ENCODE data around the gene ST6GAL1. TPM values are rescaled to one million over a fixed set of nuclear protein-coding genes. Genes with fewer than 3 reads are reported as not detected.

The ST6GAL1 gene
- total and polyA plus RNA-seq, 2 of the 8 experiments (the other 6 are each of a cell fraction or from before 2014, with no cell fraction given) = 62.8 to 80.9 TPM

GRCh38 chr3:186965141-186965879 is 35.0 kb downstream of the ST6GAL1 start:
- DNase-seq (ENCODE audit: low read depth in 1 of 2, low spot score in 2 of 2) (no peak), FAIRE-seq (peak; percentile 7)
- H3K4me2 ChIP-seq (ENCODE audit: insufficient read depth in 1 of 2, low read depth in 2 of 2, low read length in 2 of 2) = peak overlapping the region; percentile 25 to 51; a peak in 3 of 4 replicates

More at GRCh38 chr3:186965141-186965879, 35.0 kb downstream of the ST6GAL1 start:
- no peak overlapping the region for H2BK120ac ChIP-seq (replicated peaks; ENCODE audit: low read depth, low read length)
- H3K9me3 ChIP-seq (ENCODE audit: insufficient read depth in 2 of 2, low read depth in 1 of 2, low read length in 1 of 2) = no peaks in the 10 kb centered on the region
- H4K20me1 ChIP-seq (replicated peaks in 1 of 2; ENCODE audit: control insufficient read depth in 1 of 2, insufficient read depth in 2 of 2, low read length in 2 of 2) = peaks cover 0 to 2% of the 10 kb centered on the region in 2 experiments
- peaks cover 0 to 40% (median 5%) of the 10 kb centered on the region in 4 experiments; a peak in 5 of 8 replicates for H3K36me3 ChIP-seq (ENCODE audit: control insufficient read depth in 2 of 4, insufficient read depth in 4 of 4, low read length in 3 of 4)
- no peaks in the 10 kb centered on the region for H3K27me3 ChIP-seq (replicated peaks in 1 of 4; ENCODE audit: control insufficient read depth in 3 of 4, extremely low read depth in 1 of 4, insufficient read depth in 3 of 4, low read length in 3 of 4)
- H3K27ac ChIP-seq (ENCODE audit: low read depth, low read length) = peak overlapping the region; percentile 64
- no peak overlapping the region for H3K23ac ChIP-seq (ENCODE audit: insufficient read length)
- no peak overlapping the region for H4K8ac ChIP-seq (ENCODE audit: extremely low read depth, insufficient read depth, low read length)
- no peak overlapping the region for H3K14ac ChIP-seq (ENCODE audit: insufficient read length)
- H4K91ac ChIP-seq (replicated peaks; ENCODE audit: insufficient read length, low read length) = peak overlapping the region; percentile 2
- WGBS, 2 experiments (ENCODE audit: extremely low coverage in 1 of 2, insufficient coverage in 1 of 2, insufficient read length in 1 of 2, insufficient replicate concordance in 2 of 2, low coverage in 1 of 2, low lambda C conversion rate in 2 of 2, missing lambda C conversion rate in 1 of 2) = 49% methylated on average over 10 of the region's 10 CpGs; no CpG with 5 or more reads in 1 of the 2 experiments
- peaks cover 6 to 50% of the 10 kb centered on the region in 2 experiments; a peak in 3 of 4 replicates for H3K79me2 ChIP-seq (ENCODE audit: control insufficient read depth in 1 of 2, insufficient read depth in 2 of 2, low read length in 2 of 2)
- no peak overlapping the region for H3K56ac ChIP-seq (replicated peaks; ENCODE audit: insufficient read length, low read depth, low read length)
- H3K23me2 ChIP-seq (ENCODE audit: low read depth, low read length) = no peaks in the 10 kb centered on the region
- H2BK20ac ChIP-seq (ENCODE audit: low read length) = peak overlapping the region; percentile 15; the same call in 1 of the 2 replicates
- 0 out of 2 replicates have a peak overlapping the region, but pooled peaks have one; percentile 56 for H2AK5ac ChIP-seq (ENCODE audit: low read depth, low read length)
- peaks cover 10% of the 10 kb centered on the region for H3K79me1 ChIP-seq (ENCODE audit: low read depth, low read length)
- peak; percentile 79; the same call in 1 of the 2 replicates for TF ChIP-seq TCF12 (IDR thresholded peaks at IDR 0.05; ENCODE audit: low read depth, low read length)
- TF ChIP-seq GTF2F1 (IDR thresholded peaks at IDR 0.05; ENCODE audit: borderline replicate concordance, low read depth, low read length) = no peak
- peak overlapping the region; percentile 90 for H2BK5ac ChIP-seq (ENCODE audit: low read depth, low read length)
- H3K18ac ChIP-seq (ENCODE audit: extremely low read depth, low read length) = peak overlapping the region; percentile 68
- peak overlapping the region in 2 of 4 experiments; percentile 7 to 18; a peak in 3 of 8 replicates for H3K4me3 ChIP-seq (ENCODE audit: extremely low read depth in 1 of 4, insufficient read depth in 2 of 4, low read depth in 3 of 4, low read length in 4 of 4)
- ChIA-PET POLR2A (ENCODE audit: partially characterized antibody) (interaction anchor here (0.7 to 2.5 kb wide), 8 partner anchors 7 to 180 kb away, joined by 3 to 7 read pairs (median 4); no protein-coding TSS in a partner anchor), CTCF (ENCODE audit: partially characterized antibody) (interaction anchor here (0.9 to 2.7 kb wide), 9 partner anchors 10 to 348 kb away, joined by 3 to 10 read pairs (median 3); no protein-coding TSS in a partner anchor)
- H2BK12ac ChIP-seq (ENCODE audit: low read depth, low read length) = peak overlapping the region; percentile 78; the same call in 1 of the 2 replicates
- H3K9ac ChIP-seq (replicated peaks in 1 of 4; ENCODE audit: extremely low read depth in 1 of 4, low read depth in 3 of 4, low read length in 3 of 4) = no peak overlapping the region; a peak in 1 of 7 replicates
- no peak overlapping the region for H3K4ac ChIP-seq (replicated peaks; ENCODE audit: insufficient read length, low read depth, low read length)
- H2BK15ac ChIP-seq (ENCODE audit: low read length) = 0 out of 2 replicates have a peak overlapping the region, but pooled peaks have one; percentile 47
- no peak overlapping the region for H2AFZ ChIP-seq (ENCODE audit: low read length)
- H3K4me1 ChIP-seq (replicated peaks in 1 of 4; ENCODE audit: control insufficient read depth in 3 of 4, insufficient read depth in 4 of 4, low read length in 3 of 4) = peaks cover 20 to 36% (median 28%) of the 10 kb centered on the region in 4 experiments
- H4K5ac ChIP-seq (ENCODE audit: insufficient read length, low read depth, low read length) = no peak overlapping the region

All from H1 (cell line).